ENCODE measurements around the gene MRPL39.

MRPL39 gene

DNA sequence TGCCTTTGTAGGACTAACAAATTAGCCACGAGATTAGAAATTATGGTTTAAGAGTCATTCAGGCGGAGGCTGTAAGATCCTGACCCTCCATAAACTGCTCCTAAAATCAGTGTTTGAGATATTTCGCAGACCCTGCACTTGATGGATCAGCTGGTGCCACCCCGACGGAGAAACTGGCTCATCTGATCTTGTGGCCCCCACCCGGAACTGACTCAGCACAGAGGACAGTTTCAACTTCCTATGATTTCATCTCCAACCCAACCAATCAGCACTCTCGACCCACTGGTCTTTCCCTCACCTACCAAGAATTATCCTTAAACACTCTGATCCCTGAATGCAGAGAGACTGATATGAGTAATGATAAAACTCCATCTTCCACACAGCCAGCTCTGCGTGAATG is 28.0 kb upstream of the MRPL39 start:
- no peak for ATAC-seq
- TF ChIP-seq RARB (CRISPR knock-in tag; IDR thresholded peaks at IDR 0.05): no peak
- TF ChIP-seq, protein P1, sequence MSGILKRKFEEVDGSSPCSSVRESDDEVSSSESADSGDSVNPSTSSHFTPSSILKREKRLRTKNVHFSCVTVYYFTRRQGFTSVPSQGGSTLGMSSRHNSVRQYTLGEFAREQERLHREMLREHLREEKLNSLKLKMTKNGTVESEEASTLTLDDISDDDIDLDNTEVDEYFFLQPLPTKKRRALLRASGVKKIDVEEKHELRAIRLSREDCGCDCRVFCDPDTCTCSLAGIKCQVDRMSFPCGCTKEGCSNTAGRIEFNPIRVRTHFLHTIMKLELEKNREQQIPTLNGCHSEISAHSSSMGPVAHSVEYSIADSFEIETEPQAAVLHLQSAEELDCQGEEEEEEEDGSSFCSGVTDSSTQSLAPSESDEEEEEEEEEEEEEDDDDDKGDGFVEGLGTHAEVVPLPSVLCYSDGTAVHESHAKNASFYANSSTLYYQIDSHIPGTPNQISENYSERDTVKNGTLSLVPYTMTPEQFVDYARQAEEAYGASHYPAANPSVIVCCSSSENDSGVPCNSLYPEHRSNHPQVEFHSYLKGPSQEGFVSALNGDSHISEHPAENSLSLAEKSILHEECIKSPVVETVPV (CRISPR knock-in tag; IDR thresholded peaks at IDR 0.05): no peak
- TF ChIP-seq TCF4 (CRISPR knock-in tag; IDR thresholded peaks at IDR 0.05; ENCODE audit: borderline replicate concordance): no peak
- no peak for TF ChIP-seq ZNF70 (CRISPR knock-in tag; IDR thresholded peaks at IDR 0.05)
- TF ChIP-seq PPARA (CRISPR knock-in tag; IDR thresholded peaks at IDR 0.05; ENCODE audit: borderline replicate concordance): no peak
- no peak for TF ChIP-seq CSDC2 (CRISPR knock-in tag; IDR thresholded peaks at IDR 0.05)
- TF ChIP-seq SNAI2 (CRISPR knock-in tag; IDR thresholded peaks at IDR 0.05): no peak
- TF ChIP-seq, protein P2, sequence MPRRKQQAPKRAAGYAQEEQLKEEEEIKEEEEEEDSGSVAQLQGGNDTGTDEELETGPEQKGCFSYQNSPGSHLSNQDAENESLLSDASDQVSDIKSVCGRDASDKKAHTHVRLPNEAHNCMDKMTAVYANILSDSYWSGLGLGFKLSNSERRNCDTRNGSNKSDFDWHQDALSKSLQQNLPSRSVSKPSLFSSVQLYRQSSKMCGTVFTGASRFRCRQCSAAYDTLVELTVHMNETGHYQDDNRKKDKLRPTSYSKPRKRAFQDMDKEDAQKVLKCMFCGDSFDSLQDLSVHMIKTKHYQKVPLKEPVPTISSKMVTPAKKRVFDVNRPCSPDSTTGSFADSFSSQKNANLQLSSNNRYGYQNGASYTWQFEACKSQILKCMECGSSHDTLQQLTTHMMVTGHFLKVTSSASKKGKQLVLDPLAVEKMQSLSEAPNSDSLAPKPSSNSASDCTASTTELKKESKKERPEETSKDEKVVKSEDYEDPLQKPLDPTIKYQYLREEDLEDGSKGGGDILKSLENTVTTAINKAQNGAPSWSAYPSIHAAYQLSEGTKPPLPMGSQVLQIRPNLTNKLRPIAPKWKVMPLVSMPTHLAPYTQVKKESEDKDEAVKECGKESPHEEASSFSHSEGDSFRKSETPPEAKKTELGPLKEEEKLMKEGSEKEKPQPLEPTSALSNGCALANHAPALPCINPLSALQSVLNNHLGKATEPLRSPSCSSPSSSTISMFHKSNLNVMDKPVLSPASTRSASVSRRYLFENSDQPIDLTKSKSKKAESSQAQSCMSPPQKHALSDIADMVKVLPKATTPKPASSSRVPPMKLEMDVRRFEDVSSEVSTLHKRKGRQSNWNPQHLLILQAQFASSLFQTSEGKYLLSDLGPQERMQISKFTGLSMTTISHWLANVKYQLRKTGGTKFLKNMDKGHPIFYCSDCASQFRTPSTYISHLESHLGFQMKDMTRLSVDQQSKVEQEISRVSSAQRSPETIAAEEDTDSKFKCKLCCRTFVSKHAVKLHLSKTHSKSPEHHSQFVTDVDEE (CRISPR knock-in tag; IDR thresholded peaks at IDR 0.05): no peak
- TF ChIP-seq, protein P3, sequence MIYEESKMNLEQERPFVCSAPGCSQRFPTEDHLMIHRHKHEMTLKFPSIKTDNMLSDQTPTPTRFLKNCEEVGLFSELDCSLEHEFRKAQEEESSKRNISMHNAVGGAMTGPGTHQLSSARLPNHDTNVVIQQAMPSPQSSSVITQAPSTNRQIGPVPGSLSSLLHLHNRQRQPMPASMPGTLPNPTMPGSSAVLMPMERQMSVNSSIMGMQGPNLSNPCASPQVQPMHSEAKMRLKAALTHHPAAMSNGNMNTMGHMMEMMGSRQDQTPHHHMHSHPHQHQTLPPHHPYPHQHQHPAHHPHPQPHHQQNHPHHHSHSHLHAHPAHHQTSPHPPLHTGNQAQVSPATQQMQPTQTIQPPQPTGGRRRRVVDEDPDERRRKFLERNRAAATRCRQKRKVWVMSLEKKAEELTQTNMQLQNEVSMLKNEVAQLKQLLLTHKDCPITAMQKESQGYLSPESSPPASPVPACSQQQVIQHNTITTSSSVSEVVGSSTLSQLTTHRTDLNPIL (CRISPR knock-in tag; IDR thresholded peaks at IDR 0.05; ENCODE audit: low read depth): no peak
- TF ChIP-seq ZNF565 (CRISPR knock-in tag; conservative IDR thresholded peaks at IDR 0.05; ENCODE audit: low read depth): no peak
- no peak for TF ChIP-seq ZFP30 (CRISPR knock-in tag; IDR thresholded peaks at IDR 0.05)
- TF ChIP-seq, protein P4, sequence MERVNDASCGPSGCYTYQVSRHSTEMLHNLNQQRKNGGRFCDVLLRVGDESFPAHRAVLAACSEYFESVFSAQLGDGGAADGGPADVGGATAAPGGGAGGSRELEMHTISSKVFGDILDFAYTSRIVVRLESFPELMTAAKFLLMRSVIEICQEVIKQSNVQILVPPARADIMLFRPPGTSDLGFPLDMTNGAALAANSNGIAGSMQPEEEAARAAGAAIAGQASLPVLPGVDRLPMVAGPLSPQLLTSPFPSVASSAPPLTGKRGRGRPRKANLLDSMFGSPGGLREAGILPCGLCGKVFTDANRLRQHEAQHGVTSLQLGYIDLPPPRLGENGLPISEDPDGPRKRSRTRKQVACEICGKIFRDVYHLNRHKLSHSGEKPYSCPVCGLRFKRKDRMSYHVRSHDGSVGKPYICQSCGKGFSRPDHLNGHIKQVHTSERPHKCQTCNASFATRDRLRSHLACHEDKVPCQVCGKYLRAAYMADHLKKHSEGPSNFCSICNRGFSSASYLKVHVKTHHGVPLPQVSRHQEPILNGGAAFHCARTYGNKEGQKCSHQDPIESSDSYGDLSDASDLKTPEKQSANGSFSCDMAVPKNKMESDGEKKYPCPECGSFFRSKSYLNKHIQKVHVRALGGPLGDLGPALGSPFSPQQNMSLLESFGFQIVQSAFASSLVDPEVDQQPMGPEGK (CRISPR knock-in tag; IDR thresholded peaks at IDR 0.05; ENCODE audit: borderline replicate concordance): no peak
- TF ChIP-seq TOX (CRISPR knock-in tag; IDR thresholded peaks at IDR 0.05; ENCODE audit: borderline replicate concordance): no peak
- TF ChIP-seq ZNF8 (CRISPR knock-in tag; IDR thresholded peaks at IDR 0.05): no peak
- no peak for TF ChIP-seq BACH2 (CRISPR knock-in tag; IDR thresholded peaks at IDR 0.05; ENCODE audit: borderline replicate concordance)
- no peak for TF ChIP-seq GLIS3 (CRISPR knock-in tag; IDR thresholded peaks at IDR 0.05)
- no peak for TF ChIP-seq ZFP3 (CRISPR knock-in tag; IDR thresholded peaks at IDR 0.05)
- TF ChIP-seq ZC3H10 (CRISPR knock-in tag; IDR thresholded peaks at IDR 0.05): no peak
- no peak for TF ChIP-seq ARNTL (CRISPR knock-in tag; IDR thresholded peaks at IDR 0.05; ENCODE audit: borderline replicate concordance, low read depth)

DNA sequence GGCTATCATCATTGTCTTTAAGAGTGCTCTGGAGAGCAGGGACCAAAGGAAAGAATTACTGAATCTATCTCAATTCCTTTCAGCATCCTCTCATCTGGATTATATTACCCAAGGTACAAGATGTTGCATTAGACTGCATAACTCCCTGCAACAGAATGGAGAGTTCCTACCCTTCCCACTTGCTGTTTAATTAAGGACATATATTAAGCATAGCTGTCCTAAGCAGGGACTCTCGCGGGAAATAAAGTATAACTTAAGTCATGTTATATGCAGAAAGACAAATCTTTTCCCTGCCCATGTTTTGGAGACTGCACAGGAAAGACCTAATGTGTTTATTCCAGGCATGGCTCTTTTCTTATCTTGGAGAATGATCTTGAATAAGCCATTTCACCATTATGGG is 25.0 kb upstream of the MRPL39 start:
- no peak for TF ChIP-seq BACH2 (CRISPR knock-in tag; IDR thresholded peaks at IDR 0.05; ENCODE audit: borderline replicate concordance)
- no peak for TF ChIP-seq ESRRG (CRISPR knock-in tag; IDR thresholded peaks at IDR 0.05)
- no peak for TF ChIP-seq TOX (CRISPR knock-in tag; IDR thresholded peaks at IDR 0.05; ENCODE audit: borderline replicate concordance)
- TF ChIP-seq, protein P3 (CRISPR knock-in tag; IDR thresholded peaks at IDR 0.05; ENCODE audit: low read depth): no peak
- TF ChIP-seq ARNTL (CRISPR knock-in tag; IDR thresholded peaks at IDR 0.05; ENCODE audit: borderline replicate concordance, low read depth): no peak
- no peak for TF ChIP-seq RARB (CRISPR knock-in tag; IDR thresholded peaks at IDR 0.05)
- TF ChIP-seq, protein P4 (CRISPR knock-in tag; IDR thresholded peaks at IDR 0.05; ENCODE audit: borderline replicate concordance): no peak
- TF ChIP-seq CSDC2 (CRISPR knock-in tag; IDR thresholded peaks at IDR 0.05): no peak
- no peak for TF ChIP-seq ZNF565 (CRISPR knock-in tag; conservative IDR thresholded peaks at IDR 0.05; ENCODE audit: low read depth)
- no peak for TF ChIP-seq ZFP30 (CRISPR knock-in tag; IDR thresholded peaks at IDR 0.05)
- TF ChIP-seq, protein P2 (CRISPR knock-in tag; IDR thresholded peaks at IDR 0.05): no peak
- TF ChIP-seq ISL1 (CRISPR knock-in tag; IDR thresholded peaks at IDR 0.05): no peak
- no peak for TF ChIP-seq ZNF8 (CRISPR knock-in tag; IDR thresholded peaks at IDR 0.05)
- no peak for TF ChIP-seq ZC3H10 (CRISPR knock-in tag; IDR thresholded peaks at IDR 0.05)
- TF ChIP-seq GLIS3 (CRISPR knock-in tag; IDR thresholded peaks at IDR 0.05): no peak
- TF ChIP-seq SNAI2 (CRISPR knock-in tag; IDR thresholded peaks at IDR 0.05): no peak
- no peak for TF ChIP-seq OSR1 (CRISPR knock-in tag; IDR thresholded peaks at IDR 0.05)
- TF ChIP-seq, protein P1 (CRISPR knock-in tag; IDR thresholded peaks at IDR 0.05): no peak

More for the DNA sequence above, 25.0 kb upstream of the MRPL39 start:
- no peak for ATAC-seq

Measured in SK-N-SH treated with all-trans-retinoic acid at 6 μM for 48 hours (cell line).